Ovary (tissue), 3 donors: ENCODE measurements around the gene NAA40.

Experiments
- CTCF ChIP-seq, 3 donors: fragments of 450-650 bp in 2 of 3; fragments of 200-600 bp in 1 of 3; IDR thresholded peaks; one replicate each; pipeline versions ENCODE4 v1.5.1 to v1.8.0; 2016 to 2022; ENCODE audit warnings: antibody characterized with exemption in 3 of 3, mild to moderate bottlenecking in 1 of 3
- EP300 ChIP-seq: sonication (generic); formaldehyde crosslinking; IDR thresholded peaks from one replicate; pipeline ENCODE4 v1.6.1; 2017; ENCODE audit warnings: antibody characterized with exemption
- POLR2A ChIP-seq: fragments of 450-650 bp; IDR thresholded peaks from one replicate; pipeline ENCODE4 v1.6.1; 2017; ENCODE audit warnings: antibody characterized with exemption, mild to moderate bottlenecking, moderate library complexity
- donor health status: DM: no; HTN: no; CAD: no.

- no peak for TF ChIP-seq CTCF (IDR thresholded peaks at IDR 0.05)
- no peak for TF ChIP-seq POLR2A
- no peak for TF ChIP-seq EP300
These were observed 9.2 kb upstream of the NAA40 start for GRCh38 chr11:63929616-63930015.
